ENCODE measurements around the gene CERS1. TPM values are rescaled to one million over a fixed set of nuclear protein-coding genes. Genes with fewer than 3 reads are reported as not detected.

The CERS1 gene
- total RNA-seq, 4 donors from 2014 or later = 0.39 to 0.57 TPM; not detected in 2

- no peak for DNase-seq (ENCODE audit: low spot score in 2 of 2)
- WGBS, 2 donors = 86 to 89% methylated on average over 19 to 26 of the region's 26 CpGs
- TF ChIP-seq POLR2A (IDR thresholded peaks at IDR 0.05) (no peak), CTCF (IDR thresholded peaks at IDR 0.05) (no peak)
- H3K4me3 ChIP-seq (ENCODE audit: low read depth, poor library complexity, severe bottlenecking) = no peak overlapping the region
- intact Hi-C loops (cut with DNase I; ENCODE audit: low total_unique reads) = no loop called here
These were observed 32.3 kb upstream of the CERS1 start for GRCh38 chr19:18928018-18928805.

DNA sequence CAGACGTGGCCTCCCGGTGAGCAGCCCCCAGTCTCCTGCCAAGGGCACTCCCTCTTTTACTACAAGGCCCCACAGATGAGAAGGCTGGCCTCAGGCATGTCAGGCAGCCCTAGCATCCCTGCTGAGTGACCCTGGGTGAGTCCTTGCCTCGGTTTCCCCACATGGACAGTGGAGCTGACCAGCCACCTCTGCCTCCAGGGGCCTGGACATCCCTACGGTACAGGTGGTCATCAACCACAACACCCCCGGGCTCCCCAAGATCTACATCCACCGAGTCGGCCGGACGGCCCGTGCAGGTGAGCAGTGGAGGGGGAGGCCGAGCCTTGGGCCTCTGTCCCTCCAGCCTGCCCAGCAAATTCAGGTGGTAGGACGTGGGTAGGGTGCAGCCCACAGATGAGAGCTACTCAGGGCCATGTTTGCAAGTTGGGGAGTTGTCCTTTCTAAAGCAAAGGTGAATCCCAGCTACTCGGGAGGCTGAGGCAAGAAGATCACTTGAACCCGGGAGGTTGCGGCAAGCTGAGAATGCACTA lies 28.8 kb upstream of the CERS1 start:
- 91 to 97% methylated on average over 14 to 15 of the region's 15 CpGs for WGBS, 2 donors
- no peak for DNase-seq (ENCODE audit: low spot score in 2 of 2)
- no peak for TF ChIP-seq POLR2A (IDR thresholded peaks at IDR 0.05)
- TF ChIP-seq CTCF (IDR thresholded peaks at IDR 0.05) = no peak
- H3K4me3 ChIP-seq (ENCODE audit: low read depth, poor library complexity, severe bottlenecking) = no peak overlapping the region
- intact Hi-C loops (cut with DNase I; ENCODE audit: low total_unique reads) = no loop called here

DNA sequence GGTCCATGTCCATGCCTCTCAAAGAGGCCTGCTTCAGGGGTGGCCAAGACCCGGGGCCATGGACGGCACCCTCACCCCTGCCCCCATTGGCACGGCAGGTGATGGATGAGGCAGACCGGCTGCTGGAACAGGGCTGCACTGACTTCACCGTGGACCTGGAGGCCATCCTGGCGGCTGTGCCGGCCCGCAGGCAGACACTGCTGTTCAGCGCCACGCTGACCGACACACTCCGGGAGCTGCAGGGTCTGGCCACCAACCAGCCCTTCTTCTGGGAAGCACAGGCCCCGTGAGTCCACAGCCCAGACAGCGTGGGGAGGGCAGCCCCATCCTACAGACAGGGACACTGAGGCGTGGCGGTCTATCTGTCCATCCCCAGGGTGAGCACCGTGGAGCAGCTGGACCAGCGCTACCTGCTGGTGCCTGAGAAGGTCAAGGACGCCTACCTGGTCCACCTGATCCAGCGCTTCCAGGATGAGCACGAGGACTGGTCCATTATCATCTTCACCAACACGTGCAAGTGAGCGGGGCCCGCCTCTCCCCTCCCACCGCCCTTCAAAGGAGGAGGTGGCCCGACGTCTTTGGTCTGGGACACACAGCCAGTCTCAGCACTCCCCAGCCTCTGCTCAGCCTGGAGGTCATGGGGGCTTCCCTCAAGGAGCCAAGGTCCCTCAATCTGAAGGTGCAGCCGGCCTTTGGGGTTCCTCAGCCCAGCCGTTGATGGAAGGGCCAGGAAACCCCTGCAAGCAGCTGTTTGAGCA lies 26.4 kb upstream of the CERS1 start:
- WGBS, 2 donors = 88 to 90% methylated on average over 25 of the region's 29 CpGs
- TF ChIP-seq POLR2A (IDR thresholded peaks at IDR 0.05) (no peak), CTCF (IDR thresholded peaks at IDR 0.05) (no peak)
- intact Hi-C loops (cut with DNase I; ENCODE audit: low total_unique reads) = no loop called here
- DNase-seq (ENCODE audit: low spot score in 2 of 2) = no peak
- H3K4me3 ChIP-seq (ENCODE audit: low read depth, poor library complexity, severe bottlenecking) = no peak overlapping the region

DNA sequence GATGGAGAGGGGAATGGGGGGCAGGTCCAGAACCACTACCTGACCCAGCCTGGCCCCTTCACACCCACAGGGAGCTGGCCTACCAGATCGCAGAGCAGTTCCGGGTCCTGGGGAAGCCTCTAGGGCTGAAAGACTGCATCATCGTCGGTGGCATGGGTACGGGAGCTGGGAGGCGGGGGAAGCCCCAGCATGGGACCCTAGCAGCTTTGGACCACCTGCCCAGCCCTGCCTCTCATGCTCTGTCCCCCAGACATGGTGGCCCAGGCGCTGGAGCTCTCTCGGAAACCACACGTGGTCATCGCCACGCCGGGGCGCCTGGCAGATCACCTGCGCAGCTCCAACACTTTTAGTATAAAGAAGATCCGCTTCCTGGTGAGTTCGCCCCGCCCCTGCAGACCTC lies 25.6 kb upstream of the CERS1 start:
- H3K4me3 ChIP-seq (ENCODE audit: low read depth, poor library complexity, severe bottlenecking) = no peak overlapping the region
- intact Hi-C loops (cut with DNase I; ENCODE audit: low total_unique reads) = no loop called here
- TF ChIP-seq POLR2A (IDR thresholded peaks at IDR 0.05) = no peak
- no peak for TF ChIP-seq CTCF (IDR thresholded peaks at IDR 0.05)
- DNase-seq (ENCODE audit: low spot score in 2 of 2) = no peak
- WGBS, 2 donors = 86 to 91% methylated on average over 17 of the region's 17 CpGs

GRCh38 chr19:18920400-18920799 lies 24.4 kb upstream of the CERS1 start:
- intact Hi-C loops (cut with DNase I; ENCODE audit: low total_unique reads) = no loop called here
- DNase-seq (ENCODE audit: low spot score in 2 of 2) = no peak
- H3K4me3 ChIP-seq (ENCODE audit: low read depth, poor library complexity, severe bottlenecking) = no peak overlapping the region
- TF ChIP-seq CTCF (IDR thresholded peaks at IDR 0.05) = no peak
- TF ChIP-seq POLR2A (IDR thresholded peaks at IDR 0.05) = no peak
- 58 to 64% methylated on average over 7 to 9 of the region's 9 CpGs for WGBS, 2 donors
